ENCODE measurements around the gene TTLL3.

The TTLL3 gene

GRCh38 chr3:9804996-9805395, 5.1 kb upstream of the TTLL3 start:
- no peak overlapping the region for H3K27ac ChIP-seq (ENCODE audit: low read depth, low read length)
- no peak overlapping the region for H3K9ac ChIP-seq (ENCODE audit: low read length)
- H4K12ac ChIP-seq (ENCODE audit: low read depth, low read length), result no peak overlapping the region
- H3K27me3 ChIP-seq (ENCODE audit: insufficient read depth, low read length), result no peaks in the 10 kb centered on the region
- H3K4me2 ChIP-seq (ENCODE audit: low read length), result no peak overlapping the region
- H3K4ac ChIP-seq (ENCODE audit: low read depth, low read length), result no peak overlapping the region
- peaks cover 51 to 65% of the 10 kb centered on the region in 2 experiments for H3K36me3 ChIP-seq (ENCODE audit: control insufficient read depth in 1 of 2, insufficient read depth in 2 of 2, low read length in 2 of 2)
- no peak for DNase-seq
- no peak overlapping the region for H4K8ac ChIP-seq (ENCODE audit: low read depth, low read length)
- no peak overlapping the region for H2AK5ac ChIP-seq (ENCODE audit: low read length)
- no peak overlapping the region for H3K14ac ChIP-seq (ENCODE audit: low read length)
- H3K18ac ChIP-seq (ENCODE audit: low read length), result no peak overlapping the region
- no peak overlapping the region for H4K91ac ChIP-seq (ENCODE audit: low read depth, low read length)
- H3K79me2 ChIP-seq (ENCODE audit: control insufficient read depth, insufficient read depth, low read length, poor library complexity), result peaks cover 2% of the 10 kb centered on the region
- H3K4me3 ChIP-seq (ENCODE audit: low read depth, low read length), result no peak overlapping the region
- no CpG with 5 or more reads among the region's 5 CpGs for WGBS (ENCODE audit: extremely low coverage, insufficient coverage, insufficient read length)
- H2BK5ac ChIP-seq (ENCODE audit: low read depth, low read length, poor library complexity), result no peak overlapping the region
- no peak overlapping the region for H2BK12ac ChIP-seq (ENCODE audit: low read length)
- no peak overlapping the region for H2BK120ac ChIP-seq (ENCODE audit: insufficient read depth, low read length, poor library complexity)
- H3K9me3 ChIP-seq (ENCODE audit: insufficient read depth, low read depth, low read length), result no peaks in the 10 kb centered on the region
- H3K4me1 ChIP-seq (ENCODE audit: control insufficient read depth in 1 of 2, insufficient read depth in 2 of 2, low read length in 2 of 2), result peaks cover 0 to 3% of the 10 kb centered on the region in 2 experiments
- H3K79me1 ChIP-seq (ENCODE audit: low read length), result peaks cover 5% of the 10 kb centered on the region
- H2AFZ ChIP-seq (ENCODE audit: insufficient read depth, low read length, poor library complexity), result no peak overlapping the region
- no peak overlapping the region for H3K23ac ChIP-seq (ENCODE audit: low read length)

GRCh38 chr3:9806137-9806536, 3.9 kb upstream of the TTLL3 start:
- Histone ChIP-seq H3K9me3 (ENCODE audit: insufficient read depth, low read depth, low read length) (no peaks in the 10 kb centered on the region), H3K79me1 (ENCODE audit: low read length) (peaks cover 9% of the 10 kb centered on the region), H4K91ac (ENCODE audit: low read depth, low read length) (no peak overlapping the region), H2BK120ac (ENCODE audit: insufficient read depth, low read length, poor library complexity) (no peak overlapping the region), H3K4me3 (ENCODE audit: low read depth, low read length) (no peak overlapping the region), H3K27me3 (ENCODE audit: insufficient read depth, low read length) (no peaks in the 10 kb centered on the region), H3K9ac (ENCODE audit: low read length) (no peak overlapping the region), H2AK5ac (ENCODE audit: low read length) (no peak overlapping the region), H3K79me2 (ENCODE audit: control insufficient read depth, insufficient read depth, low read length, poor library complexity) (peaks cover 3% of the 10 kb centered on the region), H4K8ac (ENCODE audit: low read depth, low read length) (no peak overlapping the region), H2BK5ac (ENCODE audit: low read depth, low read length, poor library complexity) (no peak overlapping the region), H4K12ac (ENCODE audit: low read depth, low read length) (no peak overlapping the region), H3K4ac (ENCODE audit: low read depth, low read length) (no peak overlapping the region), H3K23ac (ENCODE audit: low read length) (no peak overlapping the region), H3K14ac (ENCODE audit: low read length) (no peak overlapping the region), H2BK12ac (ENCODE audit: low read length) (no peak overlapping the region), H3K4me1 (ENCODE audit: control insufficient read depth in 1 of 2, insufficient read depth in 2 of 2, low read length in 2 of 2) (peaks cover 0 to 3% of the 10 kb centered on the region in 2 experiments), H3K18ac (ENCODE audit: low read length) (no peak overlapping the region), H3K4me2 (ENCODE audit: low read length) (no peak overlapping the region), H2AFZ (ENCODE audit: insufficient read depth, low read length, poor library complexity) (no peak overlapping the region), H3K27ac (ENCODE audit: low read depth, low read length) (no peak overlapping the region), H3K36me3 (ENCODE audit: control insufficient read depth in 1 of 2, insufficient read depth in 2 of 2, low read length in 2 of 2) (peaks cover 45 to 54% of the 10 kb centered on the region in 2 experiments)
- DNase-seq, result no peak
- no CpG with 5 or more reads among the region's 12 CpGs for WGBS (ENCODE audit: extremely low coverage, insufficient coverage, insufficient read length)

GRCh38 chr3:9806688-9807589, 3.1 kb upstream of the TTLL3 start:
- no peak overlapping the region for H2AFZ ChIP-seq (ENCODE audit: insufficient read depth, low read length, poor library complexity)
- no peak overlapping the region for H3K4ac ChIP-seq (ENCODE audit: low read depth, low read length)
- peaks cover 9% of the 10 kb centered on the region for H3K79me1 ChIP-seq (ENCODE audit: low read length)
- H3K27me3 ChIP-seq (ENCODE audit: insufficient read depth, low read length), result no peaks in the 10 kb centered on the region
- DNase-seq, result no peak
- H4K8ac ChIP-seq (ENCODE audit: low read depth, low read length), result no peak overlapping the region
- H3K14ac ChIP-seq (ENCODE audit: low read length), result no peak overlapping the region
- no CpG with 5 or more reads among the region's 7 CpGs for WGBS (ENCODE audit: extremely low coverage, insufficient coverage, insufficient read length)
- no peak overlapping the region for H2BK5ac ChIP-seq (ENCODE audit: low read depth, low read length, poor library complexity)
- no peak overlapping the region for H3K18ac ChIP-seq (ENCODE audit: low read length)
- H2BK12ac ChIP-seq (ENCODE audit: low read length), result no peak overlapping the region
- peaks cover 3% of the 10 kb centered on the region for H3K79me2 ChIP-seq (ENCODE audit: control insufficient read depth, insufficient read depth, low read length, poor library complexity)
- H2AK5ac ChIP-seq (ENCODE audit: low read length), result no peak overlapping the region
- no peak overlapping the region for H4K91ac ChIP-seq (ENCODE audit: low read depth, low read length)
- no peak overlapping the region for H3K9ac ChIP-seq (ENCODE audit: low read length)
- no peak overlapping the region for H3K4me2 ChIP-seq (ENCODE audit: low read length)
- H3K27ac ChIP-seq (ENCODE audit: low read depth, low read length), result no peak overlapping the region
- H3K4me3 ChIP-seq (ENCODE audit: low read depth, low read length), result no peak overlapping the region
- no peak overlapping the region for H3K23ac ChIP-seq (ENCODE audit: low read length)
- H4K12ac ChIP-seq (ENCODE audit: low read depth, low read length), result no peak overlapping the region
- peaks cover 0 to 3% of the 10 kb centered on the region in 2 experiments for H3K4me1 ChIP-seq (ENCODE audit: control insufficient read depth in 1 of 2, insufficient read depth in 2 of 2, low read length in 2 of 2)
- H3K36me3 ChIP-seq (ENCODE audit: control insufficient read depth in 1 of 2, insufficient read depth in 2 of 2, low read length in 2 of 2), result peaks cover 39 to 47% of the 10 kb centered on the region in 2 experiments
- H3K9me3 ChIP-seq (ENCODE audit: insufficient read depth, low read depth, low read length), result no peaks in the 10 kb centered on the region
- H2BK120ac ChIP-seq (ENCODE audit: insufficient read depth, low read length, poor library complexity), result no peak overlapping the region

- Histone ChIP-seq H3K4me2 (ENCODE audit: low read length) (no peak overlapping the region), H2BK5ac (ENCODE audit: low read depth, low read length, poor library complexity) (no peak overlapping the region), H3K4me1 (ENCODE audit: control insufficient read depth in 1 of 2, insufficient read depth in 2 of 2, low read length in 2 of 2) (peaks cover 0 to 3% of the 10 kb centered on the region in 2 experiments), H3K18ac (ENCODE audit: low read length) (no peak overlapping the region), H3K14ac (ENCODE audit: low read length) (no peak overlapping the region), H4K12ac (ENCODE audit: low read depth, low read length) (no peak overlapping the region), H3K79me1 (ENCODE audit: low read length) (peaks cover 9% of the 10 kb centered on the region), H2BK12ac (ENCODE audit: low read length) (no peak overlapping the region), H2BK120ac (ENCODE audit: insufficient read depth, low read length, poor library complexity) (no peak overlapping the region), H3K79me2 (ENCODE audit: control insufficient read depth, insufficient read depth, low read length, poor library complexity) (peaks cover 3% of the 10 kb centered on the region), H3K27ac (ENCODE audit: low read depth, low read length) (no peak overlapping the region), H3K27me3 (ENCODE audit: insufficient read depth, low read length) (no peaks in the 10 kb centered on the region), H3K9me3 (ENCODE audit: insufficient read depth, low read depth, low read length) (no peaks in the 10 kb centered on the region), H2AFZ (ENCODE audit: insufficient read depth, low read length, poor library complexity) (no peak overlapping the region), H3K9ac (ENCODE audit: low read length) (no peak overlapping the region), H3K4me3 (ENCODE audit: low read depth, low read length) (no peak overlapping the region), H3K36me3 (ENCODE audit: control insufficient read depth in 1 of 2, insufficient read depth in 2 of 2, low read length in 2 of 2) (peaks cover 36 to 45% of the 10 kb centered on the region in 2 experiments), H3K4ac (ENCODE audit: low read depth, low read length) (no peak overlapping the region), H3K23ac (ENCODE audit: low read length) (no peak overlapping the region), H2AK5ac (ENCODE audit: low read length) (no peak overlapping the region), H4K8ac (ENCODE audit: low read depth, low read length) (no peak overlapping the region), H4K91ac (ENCODE audit: low read depth, low read length) (no peak overlapping the region)
- no peak for DNase-seq
- no CpG with 5 or more reads among the region's 2 CpGs for WGBS (ENCODE audit: extremely low coverage, insufficient coverage, insufficient read length)
These were observed 2.1 kb upstream of the TTLL3 start for GRCh38 chr3:9807981-9808344.

All from trophoblast cell (in vitro differentiated cells and primary cell).